Cardiac fibroblast (primary cell): ENCODE results near the gene NPHS2.

ENCODE experiments used
- DNase-seq, 2 donors: peaks; one replicate each; pipeline versions ENCODE4 v3.0.0 to v3.0.0-alpha.2; 2010; ENCODE audit warnings: low read depth in 2 of 2
- H3K4me3 ChIP-seq, 2 donors: replicated peaks in 1 of 2; 1 replicate in 1 of 2; 2 replicates in 1 of 2; pipeline ENCODE4 v1.5.1; 2011; ENCODE audit warnings: low read depth in 2 of 2, low read length in 2 of 2, mild to moderate bottlenecking in 2 of 2, moderate library complexity in 1 of 2
- CTCF ChIP-seq: IDR thresholded peaks from one replicate; pipeline ENCODE4 v1.5.1; 2011; ENCODE audit warnings: low read depth, mild to moderate bottlenecking, low read length, inconsistent platforms

Gene NPHS2

GRCh38 chr1:179591253-179591591 lies 15.5 kb upstream of the NPHS2 start:
- no peak overlapping the region for H3K4me3 ChIP-seq
- TF ChIP-seq CTCF, result no peak
- no peak for DNase-seq

- no peak overlapping the region for H3K4me3 ChIP-seq
- DNase-seq, result no peak
- TF ChIP-seq CTCF, result no peak
Measured at GRCh38 chr1:179590671-179591070, 14.9 kb upstream of the NPHS2 start.

- H3K4me3 ChIP-seq, result no peak overlapping the region
- no peak for TF ChIP-seq CTCF
- no peak for DNase-seq
Measured at GRCh38 chr1:179589509-179589908, 13.8 kb upstream of the NPHS2 start.

DNA sequence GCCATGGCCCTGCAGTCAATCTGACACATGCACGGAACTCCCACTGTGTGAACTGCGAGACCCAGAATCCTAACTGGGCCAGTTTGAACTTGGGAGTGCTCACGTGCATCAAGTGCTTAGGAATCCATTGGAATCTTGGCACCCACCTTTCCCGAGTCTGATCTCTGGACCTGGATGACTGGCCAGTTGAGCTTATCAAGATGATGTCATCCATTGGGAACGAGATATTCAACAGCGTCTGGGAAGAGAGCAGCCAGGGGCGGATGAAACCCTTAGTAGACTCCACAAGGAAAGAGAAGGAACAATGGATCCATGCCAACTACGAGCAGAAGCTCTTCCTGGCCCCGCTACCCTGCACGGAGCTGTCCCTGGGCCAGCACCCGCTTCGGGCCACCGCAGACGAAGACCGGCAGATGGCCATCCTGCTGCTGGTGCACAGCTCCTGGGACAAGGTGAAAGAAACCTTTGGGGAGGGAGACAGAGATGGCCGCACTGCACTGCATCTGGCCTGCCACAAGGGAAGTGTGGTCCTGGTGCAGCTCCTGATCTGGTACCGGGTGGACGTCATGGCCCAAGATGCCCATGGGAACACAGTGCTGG lies 12.8 kb upstream of the NPHS2 start:
- no peak for TF ChIP-seq CTCF
- no peak for DNase-seq
- no peak overlapping the region for H3K4me3 ChIP-seq

DNA sequence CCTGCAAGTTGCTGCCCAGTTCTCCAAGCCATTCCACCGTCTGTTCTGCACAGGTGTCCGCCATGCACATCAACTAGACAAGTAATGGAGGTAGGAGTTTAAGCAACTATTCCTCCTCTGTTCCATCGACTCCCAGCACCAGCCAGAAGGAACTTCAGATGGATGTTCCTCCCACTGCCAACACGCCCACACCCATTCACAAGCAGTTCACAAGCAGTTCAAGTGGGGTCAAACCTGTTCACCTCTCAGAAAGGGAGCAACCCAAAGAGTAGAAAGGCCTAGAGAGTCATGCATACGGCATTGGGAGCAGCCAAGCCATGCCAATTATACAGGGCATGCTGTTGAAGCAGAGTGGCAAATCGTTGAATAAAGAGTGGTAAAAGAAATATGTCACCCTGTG lies 11.6 kb upstream of the NPHS2 start:
- TF ChIP-seq CTCF, result no peak
- no peak for DNase-seq
- H3K4me3 ChIP-seq, result no peak overlapping the region

GRCh38 chr1:179586107-179586823 lies 10.5 kb upstream of the NPHS2 start:
- H3K4me3 ChIP-seq, result peak overlapping the region; percentile 11 to 34
- peak; percentile 18 for TF ChIP-seq CTCF
- DNase-seq, result peak; percentile 31 to 49
